ENCODE measurements around the gene KIF21A. TPM values are rescaled to one million over a fixed set of nuclear protein-coding genes. Genes with fewer than 3 reads are reported as not detected.

The KIF21A gene
- total RNA-seq, 2 donors from 2014 or later = 32.3 to 35.3 TPM

DNA sequence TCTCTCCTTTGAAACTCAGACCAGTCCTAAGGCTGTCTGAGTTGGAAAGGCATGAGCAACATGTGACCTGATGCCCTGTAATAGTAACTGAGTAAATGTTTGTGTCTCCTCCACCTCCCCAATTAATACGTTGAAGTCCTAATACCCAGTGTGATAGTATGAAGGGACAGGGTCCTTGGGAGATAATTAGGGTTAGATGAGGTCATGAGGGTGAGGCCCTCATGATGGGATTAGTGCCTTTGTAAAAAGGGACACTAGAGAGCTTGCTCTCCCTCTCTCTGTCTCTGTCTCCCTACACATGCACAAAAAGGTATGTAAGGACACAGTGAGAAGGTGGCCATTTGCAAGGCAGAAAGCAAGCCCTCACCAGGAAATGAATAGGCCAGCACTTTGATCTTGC is 18.1 kb upstream of the KIF21A start:
- Histone ChIP-seq H3K27ac (ENCODE audit: low read depth, low read length) (no peak overlapping the region), H3K4me1 (ENCODE audit: control insufficient read depth, insufficient read depth, low read length) (no peaks in the 10 kb centered on the region), H3K9me3 (ENCODE audit: control insufficient read depth, low read length) (no peaks in the 10 kb centered on the region), H3K36me3 (ENCODE audit: control insufficient read depth, insufficient read depth, low read length) (no peaks in the 10 kb centered on the region), H3K9ac (ENCODE audit: extremely low read depth, low read length, poor library complexity, severe bottlenecking) (no peak overlapping the region), H3K4me3 (ENCODE audit: low read length) (no peak overlapping the region), H3K27me3 (ENCODE audit: control insufficient read depth, insufficient read depth, low read length, poor library complexity, severe bottlenecking) (no peaks in the 10 kb centered on the region)
- no peaks in the 10 kb centered on the region for H3K9me3 Mint-ChIP-seq
- TF ChIP-seq, protein P1, sequence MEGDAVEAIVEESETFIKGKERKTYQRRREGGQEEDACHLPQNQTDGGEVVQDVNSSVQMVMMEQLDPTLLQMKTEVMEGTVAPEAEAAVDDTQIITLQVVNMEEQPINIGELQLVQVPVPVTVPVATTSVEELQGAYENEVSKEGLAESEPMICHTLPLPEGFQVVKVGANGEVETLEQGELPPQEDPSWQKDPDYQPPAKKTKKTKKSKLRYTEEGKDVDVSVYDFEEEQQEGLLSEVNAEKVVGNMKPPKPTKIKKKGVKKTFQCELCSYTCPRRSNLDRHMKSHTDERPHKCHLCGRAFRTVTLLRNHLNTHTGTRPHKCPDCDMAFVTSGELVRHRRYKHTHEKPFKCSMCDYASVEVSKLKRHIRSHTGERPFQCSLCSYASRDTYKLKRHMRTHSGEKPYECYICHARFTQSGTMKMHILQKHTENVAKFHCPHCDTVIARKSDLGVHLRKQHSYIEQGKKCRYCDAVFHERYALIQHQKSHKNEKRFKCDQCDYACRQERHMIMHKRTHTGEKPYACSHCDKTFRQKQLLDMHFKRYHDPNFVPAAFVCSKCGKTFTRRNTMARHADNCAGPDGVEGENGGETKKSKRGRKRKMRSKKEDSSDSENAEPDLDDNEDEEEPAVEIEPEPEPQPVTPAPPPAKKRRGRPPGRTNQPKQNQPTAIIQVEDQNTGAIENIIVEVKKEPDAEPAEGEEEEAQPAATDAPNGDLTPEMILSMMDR (conservative IDR thresholded peaks at IDR 0.05) = no peak
- no peak overlapping the region for H3K4me3 Mint-ChIP-seq
- no peak overlapping the region for H3K27ac Mint-ChIP-seq
- WGBS, 2 experiments (ENCODE audit: insufficient coverage in 1 of 2, insufficient read length in 1 of 2) = 100% methylated on average over 1 of the region's 1 CpG
- no peaks in the 10 kb centered on the region for H3K4me1 Mint-ChIP-seq
- H3K27me3 Mint-ChIP-seq (ENCODE audit: insufficient read depth) = no peaks in the 10 kb centered on the region
- H3K36me3 Mint-ChIP-seq (ENCODE audit: low read depth) = no peaks in the 10 kb centered on the region
- DNase-seq = no peak

DNA sequence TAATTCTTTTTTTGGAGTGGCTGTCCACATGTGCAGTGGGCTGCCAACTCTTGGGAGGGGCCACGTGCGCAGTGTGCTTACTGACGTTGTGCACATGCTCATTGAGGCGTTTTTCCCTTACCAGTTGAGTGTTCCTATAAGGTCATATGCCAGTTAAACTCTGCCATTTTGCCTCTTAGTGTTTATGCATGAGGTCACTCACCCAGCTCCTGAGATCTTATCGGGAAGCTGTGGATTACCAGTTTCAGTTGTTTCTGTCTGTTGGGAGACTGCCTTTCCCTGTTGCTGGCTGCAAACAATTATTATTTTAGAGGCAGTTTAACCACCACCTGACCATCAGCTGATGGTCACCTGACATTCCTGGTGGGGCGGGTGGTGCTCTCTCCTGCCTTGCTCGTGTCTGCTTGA is 16.1 kb upstream of the KIF21A start:
- Histone ChIP-seq H3K4me3 (ENCODE audit: low read length) (no peak overlapping the region), H3K9ac (ENCODE audit: extremely low read depth, low read length, poor library complexity, severe bottlenecking) (no peak overlapping the region), H3K27ac (ENCODE audit: low read depth, low read length) (no peak overlapping the region), H3K27me3 (ENCODE audit: control insufficient read depth, insufficient read depth, low read length, poor library complexity, severe bottlenecking) (no peaks in the 10 kb centered on the region), H3K4me1 (ENCODE audit: control insufficient read depth, insufficient read depth, low read length) (no peaks in the 10 kb centered on the region), H3K36me3 (ENCODE audit: control insufficient read depth, insufficient read depth, low read length) (no peaks in the 10 kb centered on the region), H3K9me3 (ENCODE audit: control insufficient read depth, low read length) (no peaks in the 10 kb centered on the region)
- TF ChIP-seq, protein P1 (conservative IDR thresholded peaks at IDR 0.05) = no peak
- no peaks in the 10 kb centered on the region for H3K9me3 Mint-ChIP-seq
- no peak overlapping the region for H3K27ac Mint-ChIP-seq
- 91 to 92% methylated on average over 4 to 7 of the region's 7 CpGs for WGBS, 2 experiments (ENCODE audit: insufficient coverage in 1 of 2, insufficient read length in 1 of 2)
- DNase-seq = no peak
- H3K36me3 Mint-ChIP-seq (ENCODE audit: low read depth) = no peaks in the 10 kb centered on the region
- no peaks in the 10 kb centered on the region for H3K27me3 Mint-ChIP-seq (ENCODE audit: insufficient read depth)
- no peak overlapping the region for H3K4me3 Mint-ChIP-seq
- H3K4me1 Mint-ChIP-seq = no peaks in the 10 kb centered on the region

DNA sequence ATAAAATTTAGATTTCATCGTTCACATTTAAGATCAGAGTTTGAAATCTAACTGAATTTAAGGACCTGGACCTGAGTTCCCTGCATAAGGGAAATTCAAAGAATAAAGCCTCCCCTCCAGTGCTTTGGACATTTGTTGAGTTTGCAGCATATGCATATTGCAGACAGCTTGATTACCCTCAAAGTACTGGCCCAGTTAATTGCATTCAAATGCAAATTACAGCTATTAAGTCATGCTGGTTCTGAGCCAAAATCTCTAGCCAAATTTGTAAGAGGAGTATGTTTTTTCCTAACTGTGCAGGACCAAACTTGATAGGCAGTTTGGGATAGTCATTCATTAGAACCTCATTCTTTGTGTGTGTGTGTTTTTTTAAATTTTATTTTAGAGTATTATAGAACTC is 9.1 kb upstream of the KIF21A start:
- Histone ChIP-seq H3K4me3 (ENCODE audit: low read length) (no peak overlapping the region), H3K9me3 (ENCODE audit: control insufficient read depth, low read length) (no peaks in the 10 kb centered on the region)
- 15% methylated on average over 1 of the region's 1 CpG; no CpG with 5 or more reads in 1 of the 2 experiments for WGBS, 2 experiments (ENCODE audit: insufficient coverage in 1 of 2, insufficient read length in 1 of 2)

More for the DNA sequence above, 9.1 kb upstream of the KIF21A start:
- H3K36me3 ChIP-seq (ENCODE audit: control insufficient read depth, insufficient read depth, low read length) = no peaks in the 10 kb centered on the region
- Mint-ChIP-seq H3K4me3 (no peak overlapping the region), H3K4me1 (peaks cover 12% of the 10 kb centered on the region), H3K27ac (no peak overlapping the region), H3K36me3 (ENCODE audit: low read depth) (no peaks in the 10 kb centered on the region), H3K9me3 (no peaks in the 10 kb centered on the region), H3K27me3 (ENCODE audit: insufficient read depth) (no peaks in the 10 kb centered on the region)
- no peak overlapping the region for H3K27ac ChIP-seq (ENCODE audit: low read depth, low read length)
- TF ChIP-seq, protein P1 (conservative IDR thresholded peaks at IDR 0.05) = no peak
- H3K27me3 ChIP-seq (ENCODE audit: control insufficient read depth, insufficient read depth, low read length, poor library complexity, severe bottlenecking) = no peaks in the 10 kb centered on the region
- no peak overlapping the region for H3K9ac ChIP-seq (ENCODE audit: extremely low read depth, low read length, poor library complexity, severe bottlenecking)
- H3K4me1 ChIP-seq (ENCODE audit: control insufficient read depth, insufficient read depth, low read length) = no peaks in the 10 kb centered on the region
- no peak for DNase-seq
